Stimulated activated naive B cell treated with anti-CD40 and anti-IgM and Interleukin-4, amounts not matched to agents 10 μg/mL and 1 μg/mL and 100 μg/mL, for 72 hours (primary cell): Measurements from ENCODE around the gene RPS25.
"Not testable (repeated sequence)": the region's sequence is repeated elsewhere in the genome, so short reads cannot be mapped to it uniquely, and the experiment has no call there.

ENCODE experiments used
- ATAC-seq, 2 donors: fragments of 150-1000 bp; cut with Tn5 transposase; replicated peaks; 2 replicates each; pipeline ENCODE4 v1.10.0; 2021; ENCODE audit warnings: moderate library complexity in 1 of 2
- DNase-seq: peaks from one replicate; pipeline ENCODE4 v3.0.0; 2021
- H3K27ac Mint-ChIP-seq: one replicate; pipeline ENCODE4 v1.8.0; 2022; ENCODE audit warnings: mild to moderate bottlenecking, mixed read lengths
- H3K27me3 Mint-ChIP-seq, 2 donors: one replicate each; pipeline ENCODE4 v1.8.0; 2022; ENCODE audit warnings: mixed read lengths in 2 of 2
- H3K36me3 Mint-ChIP-seq, 2 donors: one replicate each; pipeline ENCODE4 v1.8.0; 2022; ENCODE audit warnings: mixed read lengths in 2 of 2, mild to moderate bottlenecking in 1 of 2
- H3K4me1 Mint-ChIP-seq, 2 donors: one replicate each; pipeline ENCODE4 v1.8.0; 2022; ENCODE audit warnings: mixed read lengths in 2 of 2, mild to moderate bottlenecking in 1 of 2
- H3K4me3 Mint-ChIP-seq, 2 donors: one replicate each; pipeline ENCODE4 v1.8.0; 2022; ENCODE audit warnings: mild to moderate bottlenecking in 2 of 2, mixed read lengths in 2 of 2, moderate library complexity in 1 of 2
- H3K9me3 Mint-ChIP-seq, 2 donors: one replicate each; pipeline ENCODE4 v1.8.0; 2022; ENCODE audit warnings: mixed read lengths in 2 of 2, mild to moderate bottlenecking in 1 of 2

RPS25 gene

DNA sequence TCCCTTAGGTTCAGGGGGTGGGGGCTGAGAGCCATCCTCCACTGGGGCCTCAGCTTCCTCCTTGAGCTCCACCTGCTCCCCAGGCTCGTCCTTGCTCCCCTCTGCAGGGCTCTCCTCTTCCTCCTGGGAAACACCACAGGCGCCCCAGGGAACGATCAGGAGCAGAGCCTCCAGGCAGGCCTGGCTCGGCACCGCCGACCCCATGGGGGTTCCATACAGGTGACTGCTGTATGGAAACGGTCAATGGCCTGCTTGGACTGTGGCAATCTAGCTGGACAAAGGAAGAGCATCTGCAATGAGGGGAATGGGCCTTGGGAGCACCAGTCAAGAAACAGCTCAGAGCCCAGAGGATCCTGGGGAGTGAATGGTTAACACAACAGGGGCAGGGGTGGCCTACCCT, 30.9 kb upstream of the RPS25 start:
- no peak overlapping the region for H3K4me3 Mint-ChIP-seq
- peak overlapping the region; percentile 33 for H3K27ac Mint-ChIP-seq
- DNase-seq = no peak
- H3K4me1 Mint-ChIP-seq = peaks cover 30 to 33% of the 10 kb centered on the region in 2 donors
- no peak for ATAC-seq
- H3K36me3 Mint-ChIP-seq = peaks cover 75 to 86% of the 10 kb centered on the region in 2 donors
- no peaks in the 10 kb centered on the region for H3K9me3 Mint-ChIP-seq
- H3K27me3 Mint-ChIP-seq = no peaks in the 10 kb centered on the region

- no peak overlapping the region for H3K4me3 Mint-ChIP-seq
- H3K27ac Mint-ChIP-seq = no peak overlapping the region
- H3K9me3 Mint-ChIP-seq = no peaks in the 10 kb centered on the region
- H3K36me3 Mint-ChIP-seq = peaks cover 72 to 83% of the 10 kb centered on the region in 2 donors
- no peaks in the 10 kb centered on the region for H3K27me3 Mint-ChIP-seq
- DNase-seq = no peak
- peaks cover 26 to 28% of the 10 kb centered on the region in 2 donors for H3K4me1 Mint-ChIP-seq
- ATAC-seq = no peak
Observed at GRCh38 chr11:119048644-119049043, 30.5 kb upstream of the RPS25 start.

DNA sequence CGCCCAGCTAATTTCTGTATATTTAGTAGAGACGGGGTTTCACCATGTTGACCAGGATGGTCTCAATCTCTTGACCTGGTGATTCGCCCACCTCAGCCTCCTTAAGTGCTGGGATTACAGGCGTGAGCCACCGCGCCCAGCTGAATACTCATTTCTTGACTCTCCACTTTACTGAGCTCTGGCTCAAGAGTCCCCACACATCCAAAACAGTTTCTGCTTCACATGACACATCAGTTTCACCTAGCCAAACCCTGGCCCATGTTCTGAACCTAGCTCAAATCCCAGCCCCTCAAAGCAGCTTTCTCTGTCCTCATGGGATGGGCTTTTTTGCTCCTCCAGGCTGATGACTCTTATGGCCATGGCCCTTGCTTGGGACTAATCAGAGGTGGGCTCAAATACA, 29.1 kb upstream of the RPS25 start:
- Mint-ChIP-seq H3K4me3 (no peak overlapping the region), H3K9me3 (no peaks in the 10 kb centered on the region), H3K27ac (no peak overlapping the region), H3K4me1 (peaks cover 16 to 18% of the 10 kb centered on the region in 2 donors), H3K36me3 (peaks cover 62 to 70% of the 10 kb centered on the region in 2 donors), H3K27me3 (no peaks in the 10 kb centered on the region)
- ATAC-seq (no peak), DNase-seq (no peak)

- Mint-ChIP-seq H3K27me3 (no peaks in the 10 kb centered on the region), H3K9me3 (no peaks in the 10 kb centered on the region), H3K36me3 (peaks cover 55 to 66% of the 10 kb centered on the region in 2 donors), H3K4me3 (no peak overlapping the region), H3K4me1 (peaks cover 15 to 16% of the 10 kb centered on the region in 2 donors), H3K27ac (no peak overlapping the region)
- ATAC-seq (no peak), DNase-seq (no peak)
Observed at GRCh38 chr11:119046489-119046888, 28.3 kb upstream of the RPS25 start.

GRCh38 chr11:119044708-119045107, 26.6 kb upstream of the RPS25 start:
- Mint-ChIP-seq H3K9me3 (no peaks in the 10 kb centered on the region), H3K27ac (no peak overlapping the region), H3K4me3 (no peak overlapping the region), H3K27me3 (no peaks in the 10 kb centered on the region), H3K4me1 (peaks cover 8 to 9% of the 10 kb centered on the region in 2 donors), H3K36me3 (peaks cover 46 to 54% of the 10 kb centered on the region in 2 donors)
- ATAC-seq (no peak), DNase-seq (no peak)

- ATAC-seq = no peak
- no peaks in the 10 kb centered on the region for H3K27me3 Mint-ChIP-seq
- H3K9me3 Mint-ChIP-seq = no peaks in the 10 kb centered on the region
- H3K4me1 Mint-ChIP-seq = peaks cover 12 to 16% of the 10 kb centered on the region in 2 donors
- no peak overlapping the region for H3K27ac Mint-ChIP-seq
- DNase-seq = no peak
- H3K4me3 Mint-ChIP-seq = no peak overlapping the region
- peaks cover 30 to 38% of the 10 kb centered on the region in 2 donors for H3K36me3 Mint-ChIP-seq
Observed at GRCh38 chr11:119042927-119043326, 24.8 kb upstream of the RPS25 start.

DNA sequence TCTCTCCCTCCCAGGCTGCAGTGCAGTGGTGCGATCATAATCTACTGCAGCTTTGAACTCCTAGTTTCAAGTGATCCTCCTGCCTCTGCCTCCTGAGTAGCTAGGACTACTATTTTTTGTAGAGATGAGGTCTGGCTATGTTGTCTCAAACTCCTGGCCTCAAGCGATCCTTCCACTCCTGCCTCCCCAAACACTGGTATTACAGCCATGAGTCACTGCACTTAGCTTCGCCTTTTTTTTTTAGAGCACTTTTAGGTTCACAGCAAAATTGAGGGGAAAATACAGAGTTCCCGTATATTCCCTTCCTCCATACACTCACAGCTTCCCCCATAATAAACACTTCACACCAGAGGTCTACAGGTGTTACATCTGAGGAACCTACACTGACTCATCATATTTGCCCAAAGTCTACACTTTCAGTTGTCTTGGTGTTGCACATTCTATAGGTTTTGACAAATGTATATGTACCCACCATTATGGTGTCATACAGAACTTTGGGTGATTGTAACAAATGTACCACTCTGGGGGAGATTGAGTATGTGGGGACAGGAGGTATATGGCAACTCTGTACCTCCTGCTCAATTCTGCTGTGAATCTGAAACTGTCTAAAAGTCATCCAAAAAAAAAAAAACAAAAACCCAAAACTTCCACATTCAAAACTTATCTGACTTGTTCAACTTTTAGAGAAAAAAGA, 23.8 kb upstream of the RPS25 start:
- H3K27ac Mint-ChIP-seq = no peak overlapping the region
- H3K9me3 Mint-ChIP-seq = no peaks in the 10 kb centered on the region
- H3K36me3 Mint-ChIP-seq = peaks cover 23 to 30% of the 10 kb centered on the region in 2 donors
- ATAC-seq (peak in 1 of 2 donors; percentile 20), DNase-seq (no peak)
- H3K4me3 Mint-ChIP-seq = no peak overlapping the region
- H3K27me3 Mint-ChIP-seq = no peaks in the 10 kb centered on the region
- peaks cover 12 to 16% of the 10 kb centered on the region in 2 donors for H3K4me1 Mint-ChIP-seq

- not testable (repeated sequence) for H3K27ac Mint-ChIP-seq, H3K36me3 Mint-ChIP-seq, H3K4me3 Mint-ChIP-seq, ATAC-seq, H3K27me3 Mint-ChIP-seq, H3K9me3 Mint-ChIP-seq, DNase-seq
- peaks cover 12 to 16% of the 10 kb centered on the region in 2 donors for H3K4me1 Mint-ChIP-seq
Observed at GRCh38 chr11:119039471-119039870, 21.3 kb upstream of the RPS25 start.

DNA sequence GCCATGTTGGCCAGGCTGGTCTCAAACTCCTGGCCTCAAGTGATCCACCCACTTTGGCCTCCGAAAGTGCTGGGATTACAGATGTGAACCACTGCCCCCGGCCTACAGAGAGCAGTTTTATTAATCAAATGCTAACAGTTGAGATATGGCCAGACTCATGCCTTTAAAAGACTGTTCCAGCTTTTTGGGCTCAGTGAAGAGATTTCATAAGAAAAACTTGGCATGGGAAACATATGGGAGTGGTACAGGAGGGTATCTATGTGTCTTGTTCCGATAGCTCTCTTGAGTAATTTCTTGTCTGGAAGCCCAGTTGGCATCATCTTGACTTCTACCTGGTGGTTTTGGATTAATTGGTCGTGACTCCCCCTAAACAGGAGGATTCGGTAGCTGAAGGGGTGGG, 20.7 kb upstream of the RPS25 start:
- Mint-ChIP-seq H3K4me3 (no peak overlapping the region), H3K4me1 (peaks cover 12 to 16% of the 10 kb centered on the region in 2 donors), H3K36me3 (peaks cover 0 to 3% of the 10 kb centered on the region in 2 donors), H3K27ac (peak overlapping the region; percentile 31), H3K9me3 (no peaks in the 10 kb centered on the region), H3K27me3 (no peaks in the 10 kb centered on the region)
- ATAC-seq (no peak), DNase-seq (no peak)

GRCh38 chr11:119034813-119035212, 16.7 kb upstream of the RPS25 start:
- peaks cover 11 to 13% of the 10 kb centered on the region in 2 donors for H3K4me1 Mint-ChIP-seq
- no peak overlapping the region for H3K4me3 Mint-ChIP-seq
- DNase-seq = no peak
- no peak overlapping the region for H3K27ac Mint-ChIP-seq
- no peak for ATAC-seq
- H3K36me3 Mint-ChIP-seq = no peaks in the 10 kb centered on the region
- H3K9me3 Mint-ChIP-seq = no peaks in the 10 kb centered on the region
- H3K27me3 Mint-ChIP-seq = no peaks in the 10 kb centered on the region

DNA sequence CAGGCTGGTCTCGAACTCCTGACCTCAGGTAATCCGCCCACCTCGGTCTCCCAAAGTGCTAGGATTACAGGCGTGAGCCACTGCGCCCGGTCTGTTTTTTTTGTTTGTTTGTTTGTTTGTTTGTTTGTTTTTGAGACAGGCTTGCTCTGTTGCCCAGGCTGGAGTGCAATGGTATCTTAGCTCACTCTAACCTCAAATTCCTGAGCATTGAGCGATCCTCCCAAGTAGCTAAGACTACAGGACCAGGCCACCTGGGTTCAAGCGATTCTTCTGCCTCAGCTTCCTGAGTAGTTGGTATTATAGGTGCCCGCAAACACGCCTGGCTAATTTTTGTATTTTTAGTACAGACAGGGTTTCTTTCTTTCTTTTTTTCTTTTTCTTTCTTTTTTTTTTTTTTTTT, 15.3 kb upstream of the RPS25 start:
- peaks cover 16 to 18% of the 10 kb centered on the region in 2 donors for H3K4me1 Mint-ChIP-seq
- H3K27me3 Mint-ChIP-seq, H3K36me3 Mint-ChIP-seq, H3K9me3 Mint-ChIP-seq, H3K27ac Mint-ChIP-seq, H3K4me3 Mint-ChIP-seq, ATAC-seq, DNase-seq: not testable (repeated sequence)

- no peak for ATAC-seq
- no peaks in the 10 kb centered on the region for H3K27me3 Mint-ChIP-seq
- H3K4me3 Mint-ChIP-seq = no peak overlapping the region
- peaks cover 22 to 23% of the 10 kb centered on the region in 2 donors for H3K4me1 Mint-ChIP-seq
- H3K9me3 Mint-ChIP-seq = no peaks in the 10 kb centered on the region
- DNase-seq = no peak
- H3K27ac Mint-ChIP-seq = no peak overlapping the region
- H3K36me3 Mint-ChIP-seq = peaks cover 10 to 13% of the 10 kb centered on the region in 2 donors
Observed at GRCh38 chr11:119031912-119032280, 13.8 kb upstream of the RPS25 start.

GRCh38 chr11:119030329-119031047, 12.3 kb upstream of the RPS25 start, which contains the start of gene SLC37A4:
TSS of gene SLC37A4 (minus strand) at chr11:119030877.
- H3K36me3 Mint-ChIP-seq = peaks cover 13 to 21% of the 10 kb centered on the region in 2 donors
- H3K27me3 Mint-ChIP-seq = no peaks in the 10 kb centered on the region
- peak within 1 kb of the TSS; percentile 88 to 89 for H3K4me3 Mint-ChIP-seq
- peak within 1 kb of the TSS; percentile 89 for H3K27ac Mint-ChIP-seq
- ATAC-seq (peak; percentile 88 to 94), DNase-seq (peak; percentile 95)
- peaks cover 23 to 24% of the 10 kb centered on the region in 2 donors for H3K4me1 Mint-ChIP-seq
- no peaks in the 10 kb centered on the region for H3K9me3 Mint-ChIP-seq

GRCh38 chr11:119030029-119030328, 11.8 kb upstream of the RPS25 start:
- peak overlapping the region; percentile 89 for H3K27ac Mint-ChIP-seq
- DNase-seq = no peak
- peaks cover 18 to 26% of the 10 kb centered on the region in 2 donors for H3K36me3 Mint-ChIP-seq
- peaks cover 28 to 29% of the 10 kb centered on the region in 2 donors for H3K4me1 Mint-ChIP-seq
- no peaks in the 10 kb centered on the region for H3K9me3 Mint-ChIP-seq
- peak overlapping the region; percentile 88 to 89 for H3K4me3 Mint-ChIP-seq
- peak; percentile 7 to 18 for ATAC-seq
- no peaks in the 10 kb centered on the region for H3K27me3 Mint-ChIP-seq
